Activated CD4-positive, CD25-positive, alpha-beta regulatory T cell treated with anti-CD3 and anti-CD28 coated beads, Interleukin-2, amount 50 U/mL, for 72 hours (primary cell): ENCODE measurements around the gene UNC79.
"Not testable (repeated sequence)": the region's sequence is repeated elsewhere in the genome, so short reads cannot be mapped to it uniquely, and the experiment has no call there.

Experiments used
- DNase-seq: peaks from one replicate; pipeline ENCODE4 v3.0.0; 2021

Gene UNC79

GRCh38 chr14:93430315-93431035 is at the start of gene UNC79:
TSS of gene UNC79 (plus strand) at chr14:93430939. CDS start at chr14:93431030, 91 bp downstream.
- DNase-seq = no peak

- DNase-seq = no peak
Measured at GRCh38 chr14:93381644-93382043, 49.1 kb upstream of the UNC79 start.

- not testable (repeated sequence) for DNase-seq
Measured at GRCh38 chr14:93384256-93384655, 46.5 kb upstream of the UNC79 start.

- DNase-seq = no peak
Measured at GRCh38 chr14:93395231-93395630, 35.5 kb upstream of the UNC79 start.

- no peak for DNase-seq
Measured at GRCh38 chr14:93396456-93396855, 34.3 kb upstream of the UNC79 start.

GRCh38 chr14:93398491-93398890 is 32.2 kb upstream of the UNC79 start:
- no peak for DNase-seq

- no peak for DNase-seq
Measured at GRCh38 chr14:93402951-93403350, 27.8 kb upstream of the UNC79 start.

- no peak for DNase-seq
Measured at GRCh38 chr14:93410021-93410420, 20.7 kb upstream of the UNC79 start.

GRCh38 chr14:93410893-93411292 is 19.8 kb upstream of the UNC79 start:
- no peak for DNase-seq

GRCh38 chr14:93425136-93425535 is 5.6 kb upstream of the UNC79 start:
- DNase-seq = not testable (repeated sequence)

- no peak for DNase-seq
Measured at GRCh38 chr14:93426750-93427149, 4.0 kb upstream of the UNC79 start.

GRCh38 chr14:93431036-93431670 is 414 bp downstream of the UNC79 start:
- DNase-seq = no peak

- no peak for DNase-seq
Measured at GRCh38 chr14:93454224-93454623, 23.5 kb downstream of the UNC79 start.

GRCh38 chr14:93456356-93456755 is 25.6 kb downstream of the UNC79 start:
- DNase-seq = no peak

GRCh38 chr14:93458234-93458633 is 27.5 kb downstream of the UNC79 start:
- DNase-seq = no peak

- no peak for DNase-seq
Measured at GRCh38 chr14:93462479-93462878, 31.7 kb downstream of the UNC79 start.

- DNase-seq = no peak
Measured at GRCh38 chr14:93464271-93464670, 33.5 kb downstream of the UNC79 start.

- no peak for DNase-seq
Measured at GRCh38 chr14:93475471-93475870, 44.7 kb downstream of the UNC79 start.

GRCh38 chr14:93476305-93476704 is 45.6 kb downstream of the UNC79 start:
- no peak for DNase-seq

- DNase-seq = not testable (repeated sequence)
Measured at GRCh38 chr14:93479074-93479473, 48.3 kb downstream of the UNC79 start.

- DNase-seq = no peak
Measured at GRCh38 chr14:93480867-93481266, 50.1 kb downstream of the UNC79 start.

- DNase-seq = no peak
Measured at GRCh38 chr14:93481758-93482157, 51.0 kb downstream of the UNC79 start.

GRCh38 chr14:93490001-93490400 is 59.3 kb downstream of the UNC79 start:
- DNase-seq = no peak

- DNase-seq = no peak
Measured at GRCh38 chr14:93493054-93493453, 62.3 kb downstream of the UNC79 start.

- not testable (repeated sequence) for DNase-seq
Measured at GRCh38 chr14:93493622-93494021, 62.9 kb downstream of the UNC79 start.
